Measurements from ENCODE around the gene LMOD1.

LMOD1 gene

DNA sequence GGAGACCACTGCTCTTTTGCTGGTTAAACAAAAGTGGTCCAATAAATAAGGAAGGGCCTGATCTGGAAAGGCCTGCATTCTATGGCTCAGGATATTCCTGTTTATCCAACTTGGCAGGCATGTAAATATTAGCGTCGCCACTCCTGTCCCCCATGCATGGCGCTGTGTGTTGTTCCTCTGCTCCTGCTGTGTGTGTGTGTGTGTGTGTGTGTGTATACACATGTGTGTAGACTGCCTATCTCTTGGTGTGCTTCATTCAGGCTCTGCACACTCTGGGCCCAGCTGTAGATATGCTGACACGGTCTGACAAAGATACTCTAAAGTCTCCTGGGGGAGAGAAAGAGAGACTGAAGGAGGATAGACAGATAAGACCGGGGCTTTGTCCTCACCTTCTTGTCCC lies 6.8 kb downstream of the LMOD1 start:
- TF ChIP-seq POU2F2 (IDR thresholded peaks at IDR 0.05; ENCODE audit: low read depth, low read length) = no peak
- no peak for DNase-seq (ENCODE audit: insufficient read length, low spot score)
- no peak for FAIRE-seq

DNA sequence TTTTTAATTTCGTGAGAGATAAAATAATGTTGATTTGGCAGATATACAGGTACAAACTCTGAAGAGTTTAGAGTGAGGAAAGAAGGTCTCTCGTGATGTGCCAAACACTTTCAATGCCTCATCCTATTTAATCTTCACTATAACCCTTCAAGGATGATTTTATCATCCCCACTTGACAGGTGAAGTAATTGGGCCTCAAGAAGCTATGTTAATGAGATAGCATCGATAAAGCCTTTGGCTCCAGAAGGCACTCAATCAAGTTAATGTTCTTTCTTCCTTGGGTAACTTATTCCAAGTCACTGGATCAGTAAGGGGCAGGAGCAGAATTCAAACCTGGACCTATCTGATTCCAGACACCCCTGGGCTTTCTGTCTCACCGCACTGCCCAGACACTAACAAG lies 7.2 kb downstream of the LMOD1 start:
- no peak for FAIRE-seq
- TF ChIP-seq PAX5 (IDR thresholded peaks at IDR 0.05; ENCODE audit: insufficient read depth, low read length, severe bottlenecking) = no peak
- TF ChIP-seq POU2F2 (IDR thresholded peaks at IDR 0.05; ENCODE audit: low read depth, low read length) = no peak
- no peak for TF ChIP-seq SPI1 (IDR thresholded peaks at IDR 0.05; ENCODE audit: low read depth, low read length)
- TF ChIP-seq POLR2AphosphoS5 (IDR thresholded peaks at IDR 0.05; ENCODE audit: low read depth, low read length) = no peak
- TF ChIP-seq POLR2A (IDR thresholded peaks at IDR 0.05; ENCODE audit: low read depth, low read length) = no peak
- no peak for TF ChIP-seq TAF1 (IDR thresholded peaks at IDR 0.05; ENCODE audit: low read depth, low read length)
- DNase-seq (ENCODE audit: insufficient read length, low spot score) = no peak

DNA sequence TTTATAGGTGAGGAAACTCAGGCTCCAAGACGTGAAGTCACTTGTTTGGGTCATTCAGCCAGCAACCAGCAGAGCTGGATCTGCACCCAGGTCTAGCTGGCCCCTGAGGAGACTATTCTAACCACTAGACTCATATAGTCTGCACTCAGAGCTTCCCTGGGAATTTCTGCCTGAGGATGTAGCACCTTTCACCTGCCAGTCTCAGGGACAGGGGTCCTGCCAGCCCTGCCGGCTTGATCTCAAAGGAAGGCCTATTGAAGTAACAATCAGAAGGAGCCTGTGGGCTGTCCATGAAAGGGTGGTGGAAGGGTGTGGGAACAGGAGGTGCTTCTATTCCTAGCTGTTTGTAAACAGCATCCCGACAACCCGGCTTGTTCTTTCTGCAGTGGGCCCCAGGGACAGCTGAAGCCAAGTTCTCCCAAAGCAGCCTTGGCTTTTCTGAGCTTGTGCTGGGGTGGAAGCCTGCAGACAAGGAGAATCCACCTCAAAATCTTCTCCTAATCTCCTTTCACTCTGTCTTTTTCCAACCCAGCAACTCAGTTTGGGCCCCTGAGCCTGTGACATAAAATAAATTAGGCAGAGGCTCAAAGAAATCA lies 7.8 kb downstream of the LMOD1 start:
- no peak for FAIRE-seq
- no peak for TF ChIP-seq PAX5 (IDR thresholded peaks at IDR 0.05; ENCODE audit: insufficient read depth, low read length, severe bottlenecking)
- TF ChIP-seq TAF1 (IDR thresholded peaks at IDR 0.05; ENCODE audit: low read depth, low read length) = no peak
- TF ChIP-seq POU2F2 (IDR thresholded peaks at IDR 0.05; ENCODE audit: low read depth, low read length) = no peak
- TF ChIP-seq POLR2AphosphoS5 (IDR thresholded peaks at IDR 0.05; ENCODE audit: low read depth, low read length) = no peak
- TF ChIP-seq SPI1 (IDR thresholded peaks at IDR 0.05; ENCODE audit: low read depth, low read length) = no peak
- TF ChIP-seq POLR2A (IDR thresholded peaks at IDR 0.05; ENCODE audit: low read depth, low read length) = no peak
- DNase-seq (ENCODE audit: insufficient read length, low spot score) = no peak

DNA sequence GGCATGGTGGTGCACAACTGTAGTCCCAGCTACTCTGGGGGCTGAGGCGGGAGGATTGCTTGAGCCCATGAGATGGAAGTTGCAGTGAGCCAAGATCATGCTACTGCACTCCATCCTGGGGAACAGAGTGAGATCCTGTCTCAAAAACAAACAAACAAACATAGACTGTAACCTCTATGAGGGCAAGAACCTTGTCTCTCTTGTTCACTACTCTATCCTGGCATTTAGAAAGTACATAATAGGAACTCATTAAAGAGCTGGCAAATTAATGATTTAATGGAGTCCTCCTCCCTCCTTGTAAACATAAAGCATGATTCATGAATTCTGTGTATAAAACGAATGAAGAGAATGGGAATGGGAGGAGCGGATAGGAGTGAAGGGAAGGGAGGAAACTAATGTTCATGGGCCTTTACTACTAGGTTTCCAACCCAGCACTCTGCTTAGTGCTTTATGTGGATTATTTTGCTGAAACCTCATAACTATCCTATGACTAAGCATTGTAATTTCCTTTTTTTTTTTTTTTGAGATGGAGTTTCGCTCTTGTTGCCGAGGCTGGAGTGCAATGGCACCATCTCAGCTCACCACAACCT lies 8.6 kb downstream of the LMOD1 start:
- DNase-seq (ENCODE audit: insufficient read length, low spot score) = no peak
- no peak for FAIRE-seq
- TF ChIP-seq POLR2A (IDR thresholded peaks at IDR 0.05; ENCODE audit: low read depth, low read length) (no peak), SPI1 (IDR thresholded peaks at IDR 0.05; ENCODE audit: low read depth, low read length) (no peak), POLR2AphosphoS5 (IDR thresholded peaks at IDR 0.05; ENCODE audit: low read depth, low read length) (no peak), TAF1 (IDR thresholded peaks at IDR 0.05; ENCODE audit: low read depth, low read length) (no peak), PAX5 (IDR thresholded peaks at IDR 0.05; ENCODE audit: insufficient read depth, low read length, severe bottlenecking) (no peak), POU2F2 (IDR thresholded peaks at IDR 0.05; ENCODE audit: low read depth, low read length) (no peak)

DNA sequence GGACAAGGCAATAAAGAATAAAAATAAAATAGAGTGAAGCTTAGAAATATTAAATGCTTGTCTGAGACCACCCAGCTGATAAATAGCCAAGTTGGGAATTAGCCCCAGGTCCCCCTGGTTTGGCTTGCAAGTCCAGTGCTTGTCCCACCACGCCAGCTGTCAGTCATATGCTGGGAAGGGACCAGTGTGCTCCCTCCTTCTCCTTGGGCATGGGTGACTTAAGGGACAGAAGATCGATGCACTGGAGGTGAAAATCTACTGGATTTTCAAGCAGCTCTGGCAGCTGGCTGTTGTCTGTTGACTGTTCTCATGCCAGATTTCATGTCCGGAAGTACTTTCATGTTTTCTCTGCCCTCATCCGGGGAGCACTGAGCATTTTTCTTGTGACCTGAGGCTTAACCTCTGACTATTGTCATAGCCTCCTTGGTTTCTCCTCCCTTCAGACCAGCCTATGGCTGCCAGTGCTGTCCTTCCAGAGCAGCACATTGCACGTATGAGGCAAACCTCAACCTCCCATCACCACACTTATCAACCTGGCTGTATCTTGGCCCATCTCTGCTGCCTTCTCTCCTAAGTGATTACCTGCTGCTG lies 12.4 kb downstream of the LMOD1 start:
- DNase-seq (ENCODE audit: insufficient read length, low spot score) (no peak), FAIRE-seq (no peak)
- TF ChIP-seq POLR2AphosphoS5 (IDR thresholded peaks at IDR 0.05; ENCODE audit: low read depth, low read length) (no peak), POLR2A (IDR thresholded peaks at IDR 0.05; ENCODE audit: low read depth, low read length) (no peak), POU2F2 (IDR thresholded peaks at IDR 0.05; ENCODE audit: low read depth, low read length) (no peak), PAX5 (IDR thresholded peaks at IDR 0.05; ENCODE audit: insufficient read depth, low read length, severe bottlenecking) (no peak), TAF1 (IDR thresholded peaks at IDR 0.05; ENCODE audit: low read depth, low read length) (no peak), SPI1 (IDR thresholded peaks at IDR 0.05; ENCODE audit: low read depth, low read length) (no peak)

DNA sequence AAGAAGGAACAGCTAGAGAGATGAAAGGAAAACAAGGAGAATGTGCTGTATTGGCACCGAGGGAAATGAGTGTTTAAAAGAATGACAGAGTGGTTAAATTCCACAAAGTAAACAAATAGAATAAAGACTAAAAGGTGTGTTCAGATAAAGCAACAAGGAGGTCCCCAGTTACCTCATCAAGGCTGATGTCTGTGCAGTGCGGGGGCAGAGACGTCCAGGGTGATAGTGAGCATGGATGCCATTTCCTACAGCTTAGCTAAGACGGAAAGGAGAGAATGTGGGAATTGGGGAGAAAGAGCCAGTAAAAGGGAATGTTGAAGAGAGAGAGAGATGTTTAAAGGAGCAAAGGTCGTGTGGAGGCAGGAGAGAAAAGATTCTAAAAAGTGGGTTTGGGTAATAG lies 15.5 kb downstream of the LMOD1 start:
- no peak for FAIRE-seq
- DNase-seq (ENCODE audit: insufficient read length, low spot score) = no peak
- TF ChIP-seq PAX5 (IDR thresholded peaks at IDR 0.05; ENCODE audit: insufficient read depth, low read length, severe bottlenecking) (no peak), POU2F2 (IDR thresholded peaks at IDR 0.05; ENCODE audit: low read depth, low read length) (no peak), POLR2AphosphoS5 (IDR thresholded peaks at IDR 0.05; ENCODE audit: low read depth, low read length) (no peak), TAF1 (IDR thresholded peaks at IDR 0.05; ENCODE audit: low read depth, low read length) (no peak), SPI1 (IDR thresholded peaks at IDR 0.05; ENCODE audit: low read depth, low read length) (no peak), POLR2A (IDR thresholded peaks at IDR 0.05; ENCODE audit: low read depth, low read length) (no peak)

DNA sequence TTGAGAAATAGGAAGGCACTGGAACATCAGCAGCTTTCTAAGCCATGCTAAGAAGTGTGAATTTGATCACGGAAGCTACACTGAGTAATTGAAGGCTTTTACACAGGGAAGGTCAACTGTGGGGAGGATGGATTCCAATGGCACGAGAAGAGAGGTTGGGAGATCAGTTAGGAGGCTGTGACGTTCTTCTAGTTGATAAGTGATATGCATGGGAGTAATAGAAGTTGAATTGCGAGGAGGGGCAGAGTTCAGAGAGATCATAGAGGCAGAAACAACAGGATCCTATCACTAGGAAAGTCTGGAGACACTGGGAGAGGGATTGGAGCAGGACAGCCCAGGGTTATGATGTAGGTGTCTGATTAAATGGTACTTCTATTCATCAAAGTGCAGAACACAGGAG lies 16.2 kb downstream of the LMOD1 start:
- FAIRE-seq = no peak
- TF ChIP-seq SPI1 (IDR thresholded peaks at IDR 0.05; ENCODE audit: low read depth, low read length) = no peak
- TF ChIP-seq POLR2A (IDR thresholded peaks at IDR 0.05; ENCODE audit: low read depth, low read length) = no peak
- no peak for TF ChIP-seq POU2F2 (IDR thresholded peaks at IDR 0.05; ENCODE audit: low read depth, low read length)
- no peak for TF ChIP-seq PAX5 (IDR thresholded peaks at IDR 0.05; ENCODE audit: insufficient read depth, low read length, severe bottlenecking)
- no peak for TF ChIP-seq POLR2AphosphoS5 (IDR thresholded peaks at IDR 0.05; ENCODE audit: low read depth, low read length)
- no peak for TF ChIP-seq TAF1 (IDR thresholded peaks at IDR 0.05; ENCODE audit: low read depth, low read length)
- DNase-seq (ENCODE audit: insufficient read length, low spot score) = no peak

DNA sequence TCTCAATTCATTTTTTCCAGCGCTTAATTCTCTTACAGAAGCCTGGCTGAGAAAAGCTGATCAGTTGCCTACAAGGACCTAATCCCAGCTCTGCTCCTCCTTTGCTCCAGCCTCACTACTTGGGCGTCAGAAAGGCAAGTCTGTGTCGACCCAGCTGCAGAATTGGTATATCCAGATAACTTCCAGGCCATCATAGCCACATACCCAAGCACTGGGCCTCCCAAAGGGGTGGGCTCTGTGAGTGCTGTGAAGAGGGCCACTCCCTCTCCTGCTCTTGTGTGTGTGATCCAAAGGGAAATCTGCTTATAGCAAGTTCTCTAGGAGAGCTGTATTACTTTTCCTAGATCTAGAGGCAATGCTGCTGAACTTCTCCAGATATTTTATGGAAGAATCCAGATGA lies 18.1 kb downstream of the LMOD1 start:
- no peak for DNase-seq (ENCODE audit: insufficient read length, low spot score)
- no peak for FAIRE-seq
- no peak for TF ChIP-seq POU2F2 (IDR thresholded peaks at IDR 0.05; ENCODE audit: low read depth, low read length)
- TF ChIP-seq POLR2A (IDR thresholded peaks at IDR 0.05; ENCODE audit: low read depth, low read length) = no peak
- no peak for TF ChIP-seq POLR2AphosphoS5 (IDR thresholded peaks at IDR 0.05; ENCODE audit: low read depth, low read length)
- no peak for TF ChIP-seq PAX5 (IDR thresholded peaks at IDR 0.05; ENCODE audit: insufficient read depth, low read length, severe bottlenecking)

DNA sequence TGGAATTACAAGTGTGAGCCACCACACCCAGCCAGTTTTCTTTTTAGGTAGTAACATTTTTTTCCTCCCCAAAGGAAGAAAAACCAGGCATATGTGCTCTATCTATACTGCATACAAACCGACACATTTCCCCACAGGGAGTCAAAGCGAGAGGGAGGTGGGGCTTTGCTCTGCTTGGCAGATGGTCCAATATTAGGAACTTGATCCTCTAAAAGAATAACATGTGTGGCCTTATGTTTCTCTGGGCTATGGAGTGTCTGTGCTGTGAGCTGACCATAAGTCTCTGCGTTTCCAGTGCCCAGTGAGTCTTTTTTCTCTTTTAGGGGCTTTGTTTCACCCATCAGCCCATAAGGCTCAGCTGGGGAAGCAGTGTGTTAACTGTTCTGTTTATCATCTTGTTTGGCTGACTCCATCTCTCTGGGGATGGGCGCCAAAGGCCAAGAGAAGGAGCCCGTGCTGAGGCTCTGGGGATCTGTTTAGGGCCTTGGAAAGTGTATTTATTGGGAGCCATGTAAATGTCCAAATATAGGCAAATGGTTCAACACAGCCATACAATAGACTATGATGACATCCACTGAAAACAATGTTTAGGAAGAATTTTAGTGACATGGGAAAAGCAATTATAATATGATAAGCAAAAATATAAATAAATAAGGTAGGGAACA lies 20.2 kb downstream of the LMOD1 start:
- FAIRE-seq = no peak
- no peak for TF ChIP-seq POLR2A (IDR thresholded peaks at IDR 0.05; ENCODE audit: low read depth, low read length)
- DNase-seq (ENCODE audit: insufficient read length, low spot score) = no peak

DNA sequence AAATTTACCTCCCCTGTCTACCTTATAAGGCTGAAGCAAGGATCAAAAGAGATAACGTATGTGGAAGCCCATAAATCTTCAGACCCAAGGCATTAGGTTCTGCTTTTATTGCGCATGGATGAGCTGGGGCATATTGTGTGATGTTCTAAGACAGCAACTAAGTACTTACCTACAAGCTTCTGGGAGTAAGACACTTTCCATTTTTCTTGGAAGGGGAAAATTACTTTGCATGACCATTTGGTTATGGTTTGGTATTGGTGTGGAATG lies 21.1 kb downstream of the LMOD1 start:
- DNase-seq (ENCODE audit: insufficient read length, low spot score) = no peak
- FAIRE-seq = no peak
- TF ChIP-seq PAX5 (IDR thresholded peaks at IDR 0.05; ENCODE audit: insufficient read depth, low read length, severe bottlenecking) (no peak), POLR2AphosphoS5 (IDR thresholded peaks at IDR 0.05; ENCODE audit: low read depth, low read length) (no peak), SPI1 (IDR thresholded peaks at IDR 0.05; ENCODE audit: low read depth, low read length) (no peak), POU2F2 (IDR thresholded peaks at IDR 0.05; ENCODE audit: low read depth, low read length) (no peak), POLR2A (IDR thresholded peaks at IDR 0.05; ENCODE audit: low read depth, low read length) (no peak), TAF1 (IDR thresholded peaks at IDR 0.05; ENCODE audit: low read depth, low read length) (no peak)
